Activated T-cell treated with anti-CD3 and anti-CD28 coated beads, Interleukin-2, amount 50 U/mL, for 4 hours (primary cell): Measurements from ENCODE around the gene RAPGEF2. TPM values are rescaled to one million over a fixed set of nuclear protein-coding genes. Genes with fewer than 3 reads are reported as not detected.
"Not testable (repeated sequence)": the region's sequence is repeated elsewhere in the genome, so short reads cannot be mapped to it uniquely, and the experiment has no call there.

Experiments
- ATAC-seq, 2 donors: fragments of 200-7000 bp; cut with Tn5 transposase; one replicate each; pipeline ENCODE4 v1.10.0; 2021
- DNase-seq: peaks from one replicate; pipeline ENCODE4 v3.0.0-alpha.2; 2020
- H3K27me3 Mint-ChIP-seq: one replicate; pipeline ENCODE4 v1.8.0; 2021; ENCODE audit warnings: low read depth, mixed read lengths
- H3K36me3 Mint-ChIP-seq: one replicate; pipeline ENCODE4 v1.8.0; 2022; ENCODE audit warnings: mixed read lengths; ENCODE audit not compliant: insufficient read depth
- H3K4me1 Mint-ChIP-seq: one replicate; pipeline ENCODE4 v1.8.0; 2021; ENCODE audit warnings: low read depth, mixed read lengths
- H3K4me3 Mint-ChIP-seq: one replicate; pipeline ENCODE4 v1.8.0; 2021; ENCODE audit warnings: mild to moderate bottlenecking, moderate library complexity, mixed read lengths
- H3K9me3 Mint-ChIP-seq: one replicate; pipeline ENCODE4 v1.8.0; 2021; ENCODE audit warnings: mixed read lengths
- total RNA-seq, 3 donors: library from RNA; stranded (reverse); gene quantifications; one replicate each; pipeline ENCODE4 v1.2.1, GENCODE V29; 2021

Gene RAPGEF2
- total RNA-seq, 3 donors from 2014 or later: 47.8 to 50.0 (median 49.3) TPM

DNA sequence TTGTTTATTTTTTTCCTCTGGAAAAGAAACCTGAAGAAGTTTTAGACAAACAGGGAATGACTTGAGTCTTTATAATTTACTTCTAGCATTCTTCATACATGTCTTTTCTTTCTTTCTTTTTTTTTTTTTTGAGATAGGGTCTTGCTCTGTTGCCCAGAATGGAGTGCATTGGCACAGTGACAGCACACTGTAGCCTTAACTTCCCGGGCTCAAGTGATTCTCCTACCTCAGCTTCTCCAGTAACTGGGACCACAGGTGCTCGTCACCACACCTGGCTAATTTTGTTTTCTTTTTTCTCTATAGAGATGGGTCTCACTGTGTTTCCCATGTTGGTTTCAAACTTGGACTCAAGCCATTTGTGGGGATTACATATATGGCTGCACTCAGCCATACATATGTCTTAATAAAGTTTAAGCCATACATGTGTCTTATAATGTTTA lies 71.8 kb downstream of the RAPGEF2 start:
- no peak for ATAC-seq
- H3K27me3 Mint-ChIP-seq: no peaks in the 10 kb centered on the region
- DNase-seq: no peak
- H3K4me3 Mint-ChIP-seq: no peak overlapping the region
- no peaks in the 10 kb centered on the region for H3K9me3 Mint-ChIP-seq
- H3K36me3 Mint-ChIP-seq: no peaks in the 10 kb centered on the region
- peaks cover 60% of the 10 kb centered on the region for H3K4me1 Mint-ChIP-seq

DNA sequence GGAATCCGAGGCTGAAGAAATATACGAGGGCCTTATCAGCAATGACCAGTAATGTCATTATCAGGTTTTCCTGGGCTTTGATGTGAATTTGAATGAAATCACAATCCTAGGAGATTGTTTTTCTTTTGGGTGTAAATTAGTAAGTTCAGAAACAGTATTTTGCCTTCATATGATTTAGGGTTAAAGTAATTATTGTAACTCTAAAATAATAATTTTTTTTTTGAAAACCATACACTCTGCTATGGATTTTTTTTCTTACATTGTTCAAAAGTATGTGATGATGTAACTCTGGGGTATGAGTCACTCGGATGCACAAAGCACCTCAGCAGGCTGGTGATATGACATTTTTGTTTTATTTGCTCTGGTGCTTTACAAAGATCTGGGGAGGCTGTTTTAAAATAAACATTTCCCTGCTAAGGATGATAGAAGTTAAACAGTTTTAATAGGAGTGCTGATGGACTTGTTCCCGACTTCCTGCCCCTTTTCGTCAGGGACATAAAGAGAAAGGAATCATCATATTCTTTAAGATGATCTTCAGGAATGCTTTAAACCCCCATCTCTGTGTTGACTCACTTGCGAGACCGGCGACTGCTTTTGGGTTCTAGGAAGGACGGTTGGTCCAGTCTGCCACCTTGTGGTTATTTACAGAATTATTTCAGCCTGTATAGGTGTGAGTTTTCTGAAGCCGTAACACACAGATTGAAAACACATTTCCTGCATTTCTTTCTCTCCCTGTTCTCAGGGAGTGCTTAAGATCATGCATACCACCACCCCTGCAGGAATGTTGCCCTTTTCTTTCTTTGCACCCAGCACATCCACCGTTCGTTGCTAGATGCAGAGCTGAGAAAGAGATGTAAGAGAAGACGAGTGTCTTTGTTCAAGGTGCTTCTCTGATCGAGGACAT lies 72.5 kb downstream of the RAPGEF2 start:
- DNase-seq (peak; percentile 48), ATAC-seq (peak; percentile 90 to 91)
- Mint-ChIP-seq H3K9me3 (no peaks in the 10 kb centered on the region), H3K4me1 (peaks cover 57% of the 10 kb centered on the region), H3K4me3 (no peak overlapping the region), H3K36me3 (no peaks in the 10 kb centered on the region), H3K27me3 (no peaks in the 10 kb centered on the region)

- DNase-seq: no peak
- Mint-ChIP-seq H3K36me3 (no peaks in the 10 kb centered on the region), H3K4me3 (no peak overlapping the region), H3K4me1 (peaks cover 55% of the 10 kb centered on the region), H3K9me3 (no peaks in the 10 kb centered on the region), H3K27me3 (no peaks in the 10 kb centered on the region)
- ATAC-seq: no peak
These were observed 73.1 kb downstream of the RAPGEF2 start for GRCh38 chr4:159175989-159176375.

DNA sequence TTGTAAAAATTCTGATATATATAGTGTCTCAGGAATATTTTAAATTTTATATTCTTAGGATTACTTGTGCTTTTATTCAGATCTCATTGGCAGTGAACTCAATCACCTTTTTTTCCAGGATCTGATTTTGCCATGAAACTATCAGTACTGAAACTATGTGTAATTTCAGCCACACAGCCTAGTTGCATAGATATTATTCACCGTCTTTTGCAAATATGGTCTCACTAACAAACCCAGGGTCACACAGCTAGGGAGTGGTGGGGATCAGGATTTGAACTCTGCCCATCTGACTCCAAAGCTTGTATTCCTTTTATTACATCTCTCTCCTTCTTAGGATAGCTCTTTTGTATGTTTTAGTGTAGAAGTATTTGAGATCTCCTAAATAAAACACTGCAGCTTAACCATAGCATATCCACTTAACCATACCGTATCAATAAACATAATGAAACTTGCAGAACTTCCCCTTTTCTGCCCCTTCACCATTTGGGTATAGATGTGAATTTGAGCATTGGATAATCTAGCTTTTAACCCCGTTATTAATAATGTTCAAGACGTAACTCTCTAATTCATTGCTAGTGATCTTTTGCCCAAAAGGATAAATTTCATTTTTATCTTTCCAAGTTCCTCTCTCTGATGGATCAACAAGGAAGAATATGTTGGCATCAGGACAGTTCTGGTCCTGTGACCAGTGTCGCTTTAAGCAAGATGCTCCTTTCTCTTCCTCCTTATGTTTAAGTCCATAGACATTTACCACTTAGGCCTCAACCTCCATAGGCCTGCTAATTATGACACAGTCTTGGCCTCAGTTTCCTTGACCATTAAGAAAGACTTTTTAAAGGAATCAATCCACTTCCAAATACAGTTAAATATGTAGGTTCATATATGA lies 74.6 kb downstream of the RAPGEF2 start:
- DNase-seq: no peak
- Mint-ChIP-seq H3K4me1 (peaks cover 40% of the 10 kb centered on the region), H3K27me3 (no peaks in the 10 kb centered on the region), H3K9me3 (no peaks in the 10 kb centered on the region), H3K36me3 (no peaks in the 10 kb centered on the region), H3K4me3 (no peak overlapping the region)
- no peak for ATAC-seq

GRCh38 chr4:159178151-159178546 lies 75.3 kb downstream of the RAPGEF2 start:
- peaks cover 39% of the 10 kb centered on the region for H3K4me1 Mint-ChIP-seq
- no peaks in the 10 kb centered on the region for H3K36me3 Mint-ChIP-seq
- no peaks in the 10 kb centered on the region for H3K9me3 Mint-ChIP-seq
- ATAC-seq (no peak), DNase-seq (no peak)
- H3K4me3 Mint-ChIP-seq: no peak overlapping the region
- H3K27me3 Mint-ChIP-seq: no peaks in the 10 kb centered on the region

DNA sequence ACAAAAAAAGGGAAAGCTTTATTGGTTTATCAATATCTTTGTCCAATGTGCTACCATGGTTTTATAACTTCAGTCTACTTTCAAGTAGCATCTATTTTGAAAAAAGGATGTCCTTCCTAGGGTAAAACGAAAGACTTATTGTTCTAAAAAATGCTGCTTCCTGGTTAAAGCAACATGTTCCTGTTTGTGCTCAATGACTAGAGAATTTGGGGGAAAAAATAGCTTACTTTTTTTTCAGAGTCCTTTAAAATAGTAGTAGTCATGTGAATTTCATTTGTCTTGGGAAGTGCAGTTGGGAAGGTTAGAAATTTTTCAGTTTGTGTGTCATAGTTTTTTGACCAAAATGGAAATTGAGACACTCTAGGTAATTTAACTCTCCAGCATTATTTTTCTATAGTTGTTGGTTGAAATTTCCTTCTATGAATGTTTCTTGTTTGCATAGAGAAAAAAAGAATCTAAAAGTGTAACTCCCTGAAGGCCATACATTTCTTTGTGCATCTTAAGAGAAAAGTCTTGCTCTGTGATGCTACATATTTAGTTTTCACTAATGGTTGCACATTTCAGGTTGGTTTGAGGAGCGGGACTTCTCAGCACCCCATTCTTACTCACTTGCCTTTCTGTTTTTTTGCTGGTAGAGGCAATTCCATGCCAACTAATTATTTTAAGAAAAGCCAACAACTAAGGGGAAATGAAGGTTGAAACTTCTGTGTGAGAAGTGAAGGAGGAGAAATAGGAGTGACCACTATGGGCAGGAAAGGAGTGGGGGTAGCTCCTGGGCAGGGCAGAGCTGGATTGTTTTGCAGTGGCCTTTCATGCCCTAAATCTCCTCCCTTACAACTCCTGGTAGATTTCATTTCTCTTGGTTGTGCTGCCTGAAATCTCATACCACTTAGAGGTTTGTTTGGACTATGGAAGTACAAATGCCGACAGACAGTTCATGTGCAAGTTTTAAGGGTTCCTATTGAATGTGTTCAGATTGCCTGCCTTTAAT lies 76.4 kb downstream of the RAPGEF2 start:
- Mint-ChIP-seq H3K27me3 (no peaks in the 10 kb centered on the region), H3K36me3 (no peaks in the 10 kb centered on the region), H3K4me1 (peaks cover 32% of the 10 kb centered on the region), H3K9me3 (no peaks in the 10 kb centered on the region), H3K4me3 (no peak overlapping the region)
- DNase-seq (no peak), ATAC-seq (no peak)

DNA sequence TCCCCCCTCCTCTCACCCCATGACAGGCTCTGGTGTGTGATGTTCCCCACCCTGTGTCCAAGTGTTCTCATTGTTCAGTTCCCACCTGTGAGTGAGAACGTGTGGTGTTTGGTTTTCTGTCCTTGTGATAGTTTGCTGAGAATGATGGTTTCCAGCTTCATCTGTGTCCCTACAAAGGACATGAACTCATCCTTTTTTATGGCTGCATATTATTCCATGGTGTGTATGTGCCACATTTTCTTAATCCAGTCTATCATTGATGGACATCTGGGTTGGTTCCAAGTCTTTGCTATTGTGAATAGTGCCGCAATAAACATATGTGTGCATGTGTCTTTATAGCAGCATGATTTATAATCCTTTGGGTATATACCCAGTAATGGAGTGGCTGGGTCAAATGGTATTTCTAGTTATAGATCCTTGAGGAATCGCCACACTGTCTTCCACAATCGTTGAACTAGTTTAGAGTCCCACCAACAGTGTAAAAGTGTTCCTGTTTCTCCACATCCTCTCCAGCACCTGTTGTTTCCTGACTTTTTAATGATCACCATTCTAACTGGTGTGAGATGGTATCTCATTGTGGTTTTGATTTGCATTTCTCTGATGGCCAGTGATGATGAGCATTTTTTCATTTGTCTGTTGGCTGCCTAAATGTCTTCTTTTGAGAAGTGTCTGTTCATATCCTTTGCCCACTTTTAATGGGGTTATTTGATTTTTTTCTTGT lies 81.2 kb downstream of the RAPGEF2 start:
- H3K27me3 Mint-ChIP-seq, ATAC-seq, H3K4me3 Mint-ChIP-seq, DNase-seq, H3K36me3 Mint-ChIP-seq, H3K9me3 Mint-ChIP-seq: not testable (repeated sequence)
- peaks cover 16% of the 10 kb centered on the region for H3K4me1 Mint-ChIP-seq

DNA sequence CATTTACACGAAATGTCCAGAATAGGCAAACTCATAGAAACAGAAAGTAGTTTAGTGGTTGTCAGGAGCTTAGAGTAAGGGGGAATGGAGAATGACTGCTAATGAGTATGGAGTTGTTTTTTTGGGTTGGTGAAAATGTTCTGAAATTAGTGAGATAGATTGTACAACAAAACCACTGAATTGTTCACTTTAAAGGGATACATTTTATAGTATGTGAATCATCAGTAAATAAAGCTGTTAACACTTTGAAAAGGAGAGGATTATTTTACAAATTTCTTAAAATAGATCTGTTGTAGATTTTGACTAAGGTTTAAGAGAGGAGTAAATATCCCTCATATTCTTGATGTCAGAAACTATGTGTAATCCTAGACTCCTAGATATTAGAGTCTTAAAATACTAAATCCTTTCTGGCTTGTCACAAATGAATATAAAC lies 82.7 kb downstream of the RAPGEF2 start:
- H3K4me3 Mint-ChIP-seq: no peak overlapping the region
- H3K4me1 Mint-ChIP-seq: peaks cover 8% of the 10 kb centered on the region
- no peaks in the 10 kb centered on the region for H3K36me3 Mint-ChIP-seq
- no peaks in the 10 kb centered on the region for H3K9me3 Mint-ChIP-seq
- no peaks in the 10 kb centered on the region for H3K27me3 Mint-ChIP-seq
- no peak for DNase-seq
- no peak for ATAC-seq

GRCh38 chr4:159188646-159189045 lies 85.8 kb downstream of the RAPGEF2 start:
- Mint-ChIP-seq H3K36me3 (no peaks in the 10 kb centered on the region), H3K4me1 (peaks cover 8% of the 10 kb centered on the region), H3K4me3 (no peak overlapping the region), H3K9me3 (no peaks in the 10 kb centered on the region), H3K27me3 (no peaks in the 10 kb centered on the region)
- ATAC-seq: no peak
- DNase-seq: no peak

GRCh38 chr4:159190651-159191050 lies 87.8 kb downstream of the RAPGEF2 start:
- no peaks in the 10 kb centered on the region for H3K9me3 Mint-ChIP-seq

GRCh38 chr4:159191989-159192388 lies 89.1 kb downstream of the RAPGEF2 start:
- no peaks in the 10 kb centered on the region for H3K27me3 Mint-ChIP-seq
- peaks cover 6% of the 10 kb centered on the region for H3K36me3 Mint-ChIP-seq
- no peak for ATAC-seq
- no peak overlapping the region for H3K4me3 Mint-ChIP-seq
- H3K9me3 Mint-ChIP-seq: no peaks in the 10 kb centered on the region
- H3K4me1 Mint-ChIP-seq: no peaks in the 10 kb centered on the region
- DNase-seq: no peak

More at GRCh38 chr4:159190651-159191050, 87.8 kb downstream of the RAPGEF2 start:
- Mint-ChIP-seq H3K36me3 (peaks cover 6% of the 10 kb centered on the region), H3K27me3 (no peaks in the 10 kb centered on the region), H3K4me1 (no peaks in the 10 kb centered on the region), H3K4me3 (no peak overlapping the region)
- no peak for DNase-seq
- no peak for ATAC-seq

- no peaks in the 10 kb centered on the region for H3K27me3 Mint-ChIP-seq
- DNase-seq (no peak), ATAC-seq (no peak)
- H3K9me3 Mint-ChIP-seq: no peaks in the 10 kb centered on the region
- peaks cover 6% of the 10 kb centered on the region for H3K36me3 Mint-ChIP-seq
- no peaks in the 10 kb centered on the region for H3K4me1 Mint-ChIP-seq
- H3K4me3 Mint-ChIP-seq: no peak overlapping the region
These were observed 90.3 kb downstream of the RAPGEF2 start for GRCh38 chr4:159193046-159193620.

DNA sequence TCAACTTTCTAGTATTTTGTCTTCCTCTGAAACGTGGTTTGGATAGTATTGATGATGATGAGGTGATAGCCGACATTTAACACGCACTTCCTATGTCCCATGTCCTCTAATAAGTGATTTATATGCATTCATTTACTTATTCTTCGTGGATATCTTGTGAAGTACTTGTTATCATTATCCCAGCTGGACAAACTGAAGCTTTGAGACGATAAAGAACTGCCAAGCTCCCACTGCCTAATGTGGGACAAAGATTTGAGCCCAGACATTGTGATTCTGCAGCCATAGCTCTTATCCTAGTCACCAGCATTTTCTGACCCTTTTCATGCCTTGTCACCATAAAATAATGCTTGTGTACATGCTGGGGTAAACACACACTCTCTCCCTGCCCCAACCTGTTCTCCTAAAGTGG lies 92.5 kb downstream of the RAPGEF2 start:
- Mint-ChIP-seq H3K36me3 (peaks cover 6% of the 10 kb centered on the region), H3K4me1 (no peaks in the 10 kb centered on the region)
- no peak for ATAC-seq

More for the DNA sequence above, 92.5 kb downstream of the RAPGEF2 start:
- DNase-seq: no peak
- H3K4me3 Mint-ChIP-seq: no peak overlapping the region
- H3K27me3 Mint-ChIP-seq: no peaks in the 10 kb centered on the region
- H3K9me3 Mint-ChIP-seq: no peaks in the 10 kb centered on the region
